Measurements from ENCODE around the gene KLHL20. TPM values are rescaled to one million over a fixed set of nuclear protein-coding genes. Genes with fewer than 3 reads are reported as not detected.

Gene KLHL20
- total and polyA plus RNA-seq, 2 of the 13 experiments (the other 11 are each of a cell fraction or from before 2014, with no cell fraction given): 7.4 to 14.3 TPM

- Histone ChIP-seq H3K9ac (ENCODE audit: insufficient read depth, low read depth, low read length) (no peak overlapping the region), H3K4me1 (ENCODE audit: insufficient read depth, low read length) (no peaks in the 10 kb centered on the region; the same call in 1 of the 2 replicates), H3K27ac (ENCODE audit: extremely low read length, insufficient read depth, low read length) (no peak overlapping the region), H2AFZ (ENCODE audit: low read length) (no peak overlapping the region), H4K20me1 (ENCODE audit: insufficient read depth, low read length) (no peaks in the 10 kb centered on the region), H3K9me3 (ENCODE audit: low read length) (no peaks in the 10 kb centered on the region), H3K36me3 (replicated peaks in 1 of 2; ENCODE audit: control insufficient read depth in 1 of 2, insufficient read depth in 2 of 2, low read length in 2 of 2) (no peaks in the 10 kb centered on the region), H3K79me2 (ENCODE audit: insufficient read depth, low read length) (no peaks in the 10 kb centered on the region), H3K4me2 (ENCODE audit: low read depth, low read length) (no peak overlapping the region), H3K27me3 (ENCODE audit: control insufficient read depth in 1 of 2, insufficient read depth in 2 of 2, low read length in 2 of 2) (no peaks in the 10 kb centered on the region; a peak in 1 of 5 replicates), H3K4me3 (replicated peaks in 1 of 3; ENCODE audit: insufficient read depth in 1 of 3, low read depth in 2 of 3, low read length in 3 of 3) (no peak overlapping the region)
- in situ Hi-C loops (cut with HindIII; ENCODE audit: extremely low pct_ligation_motif_present, low pct_unique_long_range_greater_than_20kb) (no loop called here), intact Hi-C loops (cut with micrococcal nuclease; ENCODE audit: unreplicated experiment) (no loop called here)
- no peak for ATAC-seq
- DNase-seq (ENCODE audit: low spot score): no peak
- POLR2A ChIA-PET: no interaction called here
- BruUV-seq (replicated peaks): no TSS peak
- FAIRE-seq: no peak
- TF ChIP-seq ZNF569 (CRISPR knock-in tag; IDR thresholded peaks at IDR 0.05; ENCODE audit: borderline replicate concordance) (no peak), MTF2 (CRISPR knock-in tag; IDR thresholded peaks at IDR 0.05; ENCODE audit: borderline replicate concordance) (no peak), U2AF2 (IDR thresholded peaks at IDR 0.05; ENCODE audit: low read depth, low read length) (no peak), ZNF441 (CRISPR knock-in tag; IDR thresholded peaks at IDR 0.05; ENCODE audit: borderline replicate concordance) (no peak), CENPT (CRISPR knock-in tag; IDR thresholded peaks at IDR 0.05; ENCODE audit: low read depth) (no peak), ZNF652 (CRISPR knock-in tag; IDR thresholded peaks at IDR 0.05; ENCODE audit: borderline replicate concordance, low read depth) (no peak), ZSCAN22 (CRISPR knock-in tag; IDR thresholded peaks at IDR 0.05) (no peak), ZNF263 (CRISPR knock-in tag; IDR thresholded peaks at IDR 0.05) (no peak), ZNF280D (CRISPR knock-in tag; IDR thresholded peaks at IDR 0.05) (no peak), ZNF674 (CRISPR knock-in tag; IDR thresholded peaks at IDR 0.05; ENCODE audit: low read depth) (no peak), FIP1L1 (IDR thresholded peaks at IDR 0.05; ENCODE audit: borderline replicate concordance, insufficient read depth, low read depth, low read length) (no peak), RFXAP (CRISPR knock-in tag; IDR thresholded peaks at IDR 0.05; ENCODE audit: borderline replicate concordance) (no peak), POLR2G (IDR thresholded peaks at IDR 0.05; ENCODE audit: low read depth, low read length) (no peak)
- TF ChIP-seq, protein P1, sequence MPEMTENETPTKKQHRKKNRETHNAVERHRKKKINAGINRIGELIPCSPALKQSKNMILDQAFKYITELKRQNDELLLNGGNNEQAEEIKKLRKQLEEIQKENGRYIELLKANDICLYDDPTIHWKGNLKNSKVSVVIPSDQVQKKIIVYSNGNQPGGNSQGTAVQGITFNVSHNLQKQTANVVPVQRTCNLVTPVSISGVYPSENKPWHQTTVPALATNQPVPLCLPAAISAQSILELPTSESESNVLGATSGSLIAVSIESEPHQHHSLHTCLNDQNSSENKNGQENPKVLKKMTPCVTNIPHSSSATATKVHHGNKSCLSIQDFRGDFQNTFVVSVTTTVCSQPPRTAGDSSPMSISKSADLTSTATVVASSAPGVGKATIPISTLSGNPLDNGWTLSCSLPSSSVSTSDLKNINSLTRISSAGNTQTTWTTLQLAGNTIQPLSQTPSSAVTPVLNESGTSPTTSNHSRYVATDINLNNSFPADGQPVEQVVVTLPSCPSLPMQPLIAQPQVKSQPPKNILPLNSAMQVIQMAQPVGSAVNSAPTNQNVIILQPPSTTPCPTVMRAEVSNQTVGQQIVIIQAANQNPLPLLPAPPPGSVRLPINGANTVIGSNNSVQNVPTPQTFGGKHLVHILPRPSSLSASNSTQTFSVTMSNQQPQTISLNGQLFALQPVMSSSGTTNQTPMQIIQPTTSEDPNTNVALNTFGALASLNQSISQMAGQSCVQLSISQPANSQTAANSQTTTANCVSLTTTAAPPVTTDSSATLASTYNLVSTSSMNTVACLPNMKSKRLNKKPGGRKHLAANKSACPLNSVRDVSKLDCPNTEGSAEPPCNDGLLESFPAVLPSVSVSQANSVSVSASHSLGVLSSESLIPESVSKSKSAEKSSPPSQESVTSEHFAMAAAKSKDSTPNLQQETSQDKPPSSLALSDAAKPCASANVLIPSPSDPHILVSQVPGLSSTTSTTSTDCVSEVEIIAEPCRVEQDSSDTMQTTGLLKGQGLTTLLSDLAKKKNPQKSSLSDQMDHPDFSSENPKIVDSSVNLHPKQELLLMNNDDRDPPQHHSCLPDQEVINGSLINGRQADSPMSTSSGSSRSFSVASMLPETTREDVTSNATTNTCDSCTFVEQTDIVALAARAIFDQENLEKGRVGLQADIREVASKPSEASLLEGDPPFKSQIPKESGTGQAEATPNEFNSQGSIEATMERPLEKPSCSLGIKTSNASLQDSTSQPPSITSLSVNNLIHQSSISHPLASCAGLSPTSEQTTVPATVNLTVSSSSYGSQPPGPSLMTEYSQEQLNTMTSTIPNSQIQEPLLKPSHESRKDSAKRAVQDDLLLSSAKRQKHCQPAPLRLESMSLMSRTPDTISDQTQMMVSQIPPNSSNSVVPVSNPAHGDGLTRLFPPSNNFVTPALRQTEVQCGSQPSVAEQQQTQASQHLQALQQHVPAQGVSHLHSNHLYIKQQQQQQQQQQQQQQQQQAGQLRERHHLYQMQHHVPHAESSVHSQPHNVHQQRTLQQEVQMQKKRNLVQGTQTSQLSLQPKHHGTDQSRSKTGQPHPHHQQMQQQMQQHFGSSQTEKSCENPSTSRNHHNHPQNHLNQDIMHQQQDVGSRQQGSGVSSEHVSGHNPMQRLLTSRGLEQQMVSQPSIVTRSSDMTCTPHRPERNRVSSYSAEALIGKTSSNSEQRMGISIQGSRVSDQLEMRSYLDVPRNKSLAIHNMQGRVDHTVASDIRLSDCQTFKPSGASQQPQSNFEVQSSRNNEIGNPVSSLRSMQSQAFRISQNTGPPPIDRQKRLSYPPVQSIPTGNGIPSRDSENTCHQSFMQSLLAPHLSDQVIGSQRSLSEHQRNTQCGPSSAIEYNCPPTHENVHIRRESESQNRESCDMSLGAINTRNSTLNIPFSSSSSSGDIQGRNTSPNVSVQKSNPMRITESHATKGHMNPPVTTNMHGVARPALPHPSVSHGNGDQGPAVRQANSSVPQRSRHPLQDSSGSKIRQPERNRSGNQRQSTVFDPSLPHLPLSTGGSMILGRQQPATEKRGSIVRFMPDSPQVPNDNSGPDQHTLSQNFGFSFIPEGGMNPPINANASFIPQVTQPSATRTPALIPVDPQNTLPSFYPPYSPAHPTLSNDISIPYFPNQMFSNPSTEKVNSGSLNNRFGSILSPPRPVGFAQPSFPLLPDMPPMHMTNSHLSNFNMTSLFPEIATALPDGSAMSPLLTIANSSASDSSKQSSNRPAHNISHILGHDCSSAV (CRISPR knock-in tag; IDR thresholded peaks at IDR 0.05; ENCODE audit: borderline replicate concordance): no peak
- CTCF ChIA-PET (ENCODE audit: low intra/inter-chr PET ratio, low total read pairs): no interaction called here
These were observed 21.5 kb upstream of the KLHL20 start for GRCh38 chr1:173693238-173693637.

Measured in HepG2 (cell line).